WTC11 (cell line): ENCODE results near the gene ELN. TPM values are rescaled to one million over a fixed set of nuclear protein-coding genes. Genes with fewer than 3 reads are reported as not detected.
A peak's percentile ranks its signal among the peaks of the same experiment; 100 is the strongest.

Source experiments
- AFF4 ChIP-seq: sonication (generic); formaldehyde crosslinking; IDR thresholded peaks from 2 replicates; pipeline ENCODE4 v1.8.1; 2023; ENCODE audit warnings: mild to moderate bottlenecking, missing genetic modification reagents, borderline replicate concordance
- ATF1 ChIP-seq: sonication (generic); formaldehyde crosslinking; IDR thresholded peaks from 2 replicates; pipeline ENCODE4 v1.8.1; 2023; ENCODE audit warnings: mild to moderate bottlenecking, moderate library complexity, missing genetic modification reagents
- ATF2 ChIP-seq: sonication (generic); formaldehyde crosslinking; IDR thresholded peaks from 2 replicates; pipeline ENCODE4 v1.8.1; 2022; ENCODE audit warnings: low read depth, missing genetic modification reagents, borderline replicate concordance
- ATF6 ChIP-seq: sonication (generic); formaldehyde crosslinking; IDR thresholded peaks from 2 replicates; pipeline ENCODE4 v1.8.1; 2023; ENCODE audit warnings: mild to moderate bottlenecking, missing genetic modification reagents
- E2F1 ChIP-seq: sonication (generic); formaldehyde crosslinking; IDR thresholded peaks from 2 replicates; pipeline ENCODE4 v1.8.0; 2022; ENCODE audit warnings: mild to moderate bottlenecking, missing genetic modification reagents
- FOXK1 ChIP-seq: sonication (generic); formaldehyde crosslinking; IDR thresholded peaks from 2 replicates; pipeline ENCODE4 v1.8.0; 2022; ENCODE audit warnings: mild to moderate bottlenecking, moderate library complexity, missing genetic modification reagents
- GRHL2 ChIP-seq: fragments of 250-450 bp; sonication (Bioruptor Pico); IDR thresholded peaks from 2 replicates; pipeline ENCODE4 v1.8.0; 2022; ENCODE audit warnings: mild to moderate bottlenecking, moderate library complexity; ENCODE audit not compliant: insufficient replicate concordance, severe bottlenecking
- KAT7 ChIP-seq: sonication (generic); formaldehyde crosslinking; IDR thresholded peaks from 2 replicates; pipeline ENCODE4 v1.8.1; 2023; ENCODE audit warnings: missing genetic modification reagents, mild to moderate bottlenecking, borderline replicate concordance
- MAX ChIP-seq: sonication (generic); formaldehyde crosslinking; IDR thresholded peaks from 2 replicates; pipeline ENCODE4 v1.8.0; 2022; ENCODE audit warnings: mild to moderate bottlenecking, missing genetic modification reagents
- NFATC4 ChIP-seq: fragments of 250-450 bp; sonication (Bioruptor Pico); IDR thresholded peaks from 2 replicates; pipeline ENCODE4 v1.9.0; 2021; ENCODE audit warnings: mild to moderate bottlenecking
- NFYB ChIP-seq: sonication (generic); formaldehyde crosslinking; conservative IDR thresholded peaks from 2 replicates; pipeline ENCODE4 v1.8.0; 2022; ENCODE audit warnings: low read depth, missing genetic modification reagents
- PRRX2 ChIP-seq: fragments of 250-450 bp; sonication (Bioruptor Pico); IDR thresholded peaks from 2 replicates; pipeline ENCODE4 v1.8.0; 2021; ENCODE audit warnings: mild to moderate bottlenecking
- RORB ChIP-seq: fragments of 250-450 bp; sonication (Bioruptor Pico); IDR thresholded peaks from 2 replicates; pipeline ENCODE4 v1.9.0; 2021; ENCODE audit warnings: mild to moderate bottlenecking
- TCF7 ChIP-seq: sonication (generic); formaldehyde crosslinking; IDR thresholded peaks from 2 replicates; pipeline ENCODE4 v1.8.0; 2022; ENCODE audit warnings: mild to moderate bottlenecking, low read depth, missing genetic modification reagents, moderate library complexity
- TEAD4 ChIP-seq: sonication (generic); formaldehyde crosslinking; IDR thresholded peaks from 2 replicates; pipeline ENCODE4 v1.8.0; 2022; ENCODE audit warnings: mild to moderate bottlenecking, missing genetic modification reagents
- ZBTB43 ChIP-seq: sonication (generic); formaldehyde crosslinking; IDR thresholded peaks from 2 replicates; pipeline ENCODE4 v1.8.1; 2023; ENCODE audit warnings: mild to moderate bottlenecking, missing genetic modification reagents
- ZNF121 ChIP-seq: sonication (generic); formaldehyde crosslinking; IDR thresholded peaks from 2 replicates; pipeline ENCODE4 v1.8.0; 2023; ENCODE audit warnings: missing genetic modification reagents
- ZNF396 ChIP-seq: fragments of 250-450 bp; sonication (Bioruptor Pico); IDR thresholded peaks from 2 replicates; pipeline ENCODE4 v1.8.0; 2021; ENCODE audit warnings: mild to moderate bottlenecking, moderate library complexity, borderline replicate concordance
- ZNF423 ChIP-seq: fragments of 250-450 bp; sonication (Bioruptor Pico); IDR thresholded peaks from 2 replicates; pipeline ENCODE4 v2.1.2; 2022; ENCODE audit warnings: mild to moderate bottlenecking, moderate library complexity
- ZSCAN18 ChIP-seq: fragments of 250-450 bp; sonication (Bioruptor Pico); IDR thresholded peaks from 2 replicates; pipeline ENCODE4 v2.1.2; 2022; ENCODE audit warnings: mild to moderate bottlenecking, moderate library complexity
- total RNA-seq: library from RNA; stranded (reverse); gene quantifications from 3 replicates; pipeline ENCODE4 v1.2.3, GENCODE V29; 2021

The ELN gene
- total RNA-seq, 1 experiment from 2014 or later = 3.3 TPM

- TF ChIP-seq ATF2 (CRISPR knock-in tag) = no peak
- TF ChIP-seq TCF7 (CRISPR knock-in tag) = no peak
- no peak for TF ChIP-seq PRRX2 (CRISPR knock-in tag)
- no peak for TF ChIP-seq ZNF121 (CRISPR knock-in tag)
- no peak for TF ChIP-seq ATF6 (CRISPR knock-in tag)
- TF ChIP-seq ZNF423 = peak; percentile 58; the same call in 1 of the 2 replicates
- no peak for TF ChIP-seq NFATC4 (CRISPR knock-in tag)
- TF ChIP-seq ZNF396 (CRISPR knock-in tag) = no peak
- TF ChIP-seq NFYB (CRISPR knock-in tag) = no peak
- no peak for TF ChIP-seq KAT7 (CRISPR knock-in tag)
- no peak for TF ChIP-seq AFF4 (CRISPR knock-in tag)
- TF ChIP-seq FOXK1 (CRISPR knock-in tag) = no peak
- 0 out of 2 replicates have a peak, but pooled peaks have one; percentile 19 for TF ChIP-seq MAX (CRISPR knock-in tag)
- TF ChIP-seq ATF1 (CRISPR knock-in tag) = no peak
- TF ChIP-seq GRHL2 (CRISPR knock-in tag) = no peak
- no peak for TF ChIP-seq ZSCAN18 (CRISPR knock-in tag)
- TF ChIP-seq E2F1 (CRISPR knock-in tag) = no peak
- TF ChIP-seq ZBTB43 (CRISPR knock-in tag) = no peak
- no peak for TF ChIP-seq RORB (CRISPR knock-in tag)
- TF ChIP-seq TEAD4 (CRISPR knock-in tag) = no peak
Observed at GRCh38 chr7:74042746-74043522, 15.0 kb downstream of the ELN start (continued).
